ENCODE data around the gene KIR3DL3. TPM values are rescaled to one million over a fixed set of nuclear protein-coding genes. Genes with fewer than 3 reads are reported as not detected.

The KIR3DL3 gene
- total and polyA plus RNA-seq, 9 of the 15 experiments (the other 6 are each of a cell fraction or from before 2014, with no cell fraction given): 0.11 TPM; not detected in 8

GRCh38 chr19:54707962-54708361 is 16.3 kb upstream of the KIR3DL3 start (continued):
- no peak for TF ChIP-seq ZNF398 (CRISPR knock-in tag; IDR thresholded peaks at IDR 0.05)
- TF ChIP-seq SNAPC5 (CRISPR knock-in tag; IDR thresholded peaks at IDR 0.05): no peak

GRCh38 chr19:54708781-54709180 is 15.5 kb upstream of the KIR3DL3 start:
- no peak overlapping the region for H3K4me2 ChIP-seq (ENCODE audit: insufficient read depth, low read length)
- no peak overlapping the region for H3K9ac ChIP-seq (ENCODE audit: insufficient read depth in 1 of 2, low read depth in 2 of 2, low read length in 2 of 2)
- H3K79me2 ChIP-seq (ENCODE audit: control insufficient read depth, insufficient read depth, low read length): no peaks in the 10 kb centered on the region
- no peak overlapping the region for H3K4me3 ChIP-seq
- H2AFZ ChIP-seq (ENCODE audit: low read depth, low read length): no peak overlapping the region
- 0 out of 2 replicates have a peak, but pooled peaks cover 4% of the 10 kb centered on the region for H4K20me1 ChIP-seq (replicated peaks; ENCODE audit: control insufficient read depth, insufficient read depth, low read length)
- H3K27ac ChIP-seq (ENCODE audit: extremely low read depth, low read depth, low read length): no peak overlapping the region
- H3K27me3 ChIP-seq (ENCODE audit: control insufficient read depth in 2 of 2, insufficient read depth in 2 of 2, low read length in 2 of 2): peaks cover 0 to 22% of the 10 kb centered on the region in 2 experiments; a peak in 3 of 5 replicates
- ChIA-PET POLR2A (no interaction called here), CTCF (ENCODE audit: low intra/inter-chr PET ratio) (no interaction called here)
- DNase-seq (ENCODE audit: extremely low read depth in 1 of 4, low spot score in 3 of 4) (no peak), FAIRE-seq (no peak), ATAC-seq (no peak; the same call in 1 of the 3 replicates)
- in situ Hi-C loops (cut with MboI): no loop called here
- no peaks in the 10 kb centered on the region for H3K9me3 ChIP-seq (replicated peaks; ENCODE audit: control insufficient read depth, insufficient read depth, low read depth, low read length)
- no peaks in the 10 kb centered on the region for H3K36me3 ChIP-seq (ENCODE audit: control insufficient read depth, insufficient read depth, low read length)
- no peaks in the 10 kb centered on the region for H3K9me1 ChIP-seq (ENCODE audit: control insufficient read depth, insufficient read depth, low read length)
- WGBS (ENCODE audit: insufficient coverage, low coverage, missing lambda C conversion rate): 8% methylated on average over 7 of the region's 7 CpGs
- H3K4me1 ChIP-seq (replicated peaks in 1 of 2; ENCODE audit: control insufficient read depth in 2 of 2, insufficient read depth in 2 of 2, low read length in 2 of 2): no peaks in the 10 kb centered on the region; a peak in 2 of 5 replicates
- no TSS peak for BruUV-seq (replicated peaks)
- intact Hi-C loops (cut with micrococcal nuclease): no loop called here
- TF ChIP-seq RFX1 (IDR thresholded peaks at IDR 0.05) (no peak), NBN (IDR thresholded peaks at IDR 0.05; ENCODE audit: low read depth) (no peak), XRCC4 (IDR thresholded peaks at IDR 0.05; ENCODE audit: extremely low read depth, insufficient read depth, insufficient read length) (no peak), E2F1 (CRISPR knock-in tag; IDR thresholded peaks at IDR 0.05) (no peak), IFI16 (CRISPR knock-in tag; IDR thresholded peaks at IDR 0.05) (no peak), GATAD2B (IDR thresholded peaks at IDR 0.05; ENCODE audit: borderline replicate concordance) (no peak)
